ENCODE results near the gene MICU2. TPM values are rescaled to one million over a fixed set of nuclear protein-coding genes. Genes with fewer than 3 reads are reported as not detected.
A peak's percentile ranks its signal among the peaks of the same experiment; 100 is the strongest.

MICU2 gene
- total and polyA plus RNA-seq, 2 of the 13 experiments (the other 11 are each of a cell fraction or from before 2014, with no cell fraction given): 31.7 to 42.4 TPM

- TF ChIP-seq FOXP1 (IDR thresholded peaks at IDR 0.05) (no peak), FOXP1 (CRISPR knock-in tag; IDR thresholded peaks at IDR 0.05) (0 out of 2 replicates have a peak, but pooled peaks have one; percentile 23), FOXA3 (CRISPR knock-in tag; IDR thresholded peaks at IDR 0.05) (no peak; the same call in none of the 2 replicates), ZNF678 (CRISPR knock-in tag; IDR thresholded peaks at IDR 0.05) (no peak), GABPA (IDR thresholded peaks at IDR 0.05; ENCODE audit: low read depth, low read length) (no peak), GABPA (CRISPR knock-in tag; IDR thresholded peaks at IDR 0.05; ENCODE audit: low read depth) (peak; percentile 73), DNMT3B (CRISPR knock-in tag; conservative IDR thresholded peaks at IDR 0.05) (0 out of 2 replicates have a peak, but pooled peaks have one; percentile 21), ZNF256 (CRISPR knock-in tag; conservative IDR thresholded peaks at IDR 0.05) (peak; percentile 57; the same call in 1 of the 2 replicates), ZEB1 (IDR thresholded peaks at IDR 0.05; ENCODE audit: insufficient replicate concordance, low read depth) (peak; percentile 51), ZNF629 (CRISPR knock-in tag; conservative IDR thresholded peaks at IDR 0.05) (no peak), FIP1L1 (IDR thresholded peaks at IDR 0.05; ENCODE audit: borderline replicate concordance, insufficient read depth, low read depth, low read length) (no peak), ZNF460 (CRISPR knock-in tag; IDR thresholded peaks at IDR 0.05; ENCODE audit: borderline replicate concordance) (no peak; the same call in 1 of the 2 replicates), E2F5 (CRISPR knock-in tag; conservative IDR thresholded peaks at IDR 0.05) (peak; percentile 25; the same call in 1 of the 2 replicates), ZKSCAN8 (CRISPR knock-in tag; IDR thresholded peaks at IDR 0.05; ENCODE audit: borderline replicate concordance) (no peak; the same call in 1 of the 2 replicates), ZNF891 (CRISPR knock-in tag; IDR thresholded peaks at IDR 0.05) (peak; percentile 91), STAG1 (CRISPR knock-in tag; IDR thresholded peaks at IDR 0.05) (no peak), SP4 (CRISPR knock-in tag; IDR thresholded peaks at IDR 0.05) (peak; percentile 83), ZNF546 (CRISPR knock-in tag; conservative IDR thresholded peaks at IDR 0.05) (peak; percentile 85)
- TF ChIP-seq, protein P1, sequence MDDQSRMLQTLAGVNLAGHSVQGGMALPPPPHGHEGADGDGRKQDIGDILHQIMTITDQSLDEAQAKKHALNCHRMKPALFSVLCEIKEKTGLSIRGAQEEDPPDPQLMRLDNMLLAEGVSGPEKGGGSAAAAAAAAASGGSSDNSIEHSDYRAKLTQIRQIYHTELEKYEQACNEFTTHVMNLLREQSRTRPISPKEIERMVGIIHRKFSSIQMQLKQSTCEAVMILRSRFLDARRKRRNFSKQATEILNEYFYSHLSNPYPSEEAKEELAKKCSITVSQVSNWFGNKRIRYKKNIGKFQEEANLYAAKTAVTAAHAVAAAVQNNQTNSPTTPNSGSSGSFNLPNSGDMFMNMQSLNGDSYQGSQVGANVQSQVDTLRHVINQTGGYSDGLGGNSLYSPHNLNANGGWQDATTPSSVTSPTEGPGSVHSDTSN (CRISPR knock-in tag; IDR thresholded peaks at IDR 0.05; ENCODE audit: borderline replicate concordance): no peak
- TF ChIP-seq, protein P2, sequence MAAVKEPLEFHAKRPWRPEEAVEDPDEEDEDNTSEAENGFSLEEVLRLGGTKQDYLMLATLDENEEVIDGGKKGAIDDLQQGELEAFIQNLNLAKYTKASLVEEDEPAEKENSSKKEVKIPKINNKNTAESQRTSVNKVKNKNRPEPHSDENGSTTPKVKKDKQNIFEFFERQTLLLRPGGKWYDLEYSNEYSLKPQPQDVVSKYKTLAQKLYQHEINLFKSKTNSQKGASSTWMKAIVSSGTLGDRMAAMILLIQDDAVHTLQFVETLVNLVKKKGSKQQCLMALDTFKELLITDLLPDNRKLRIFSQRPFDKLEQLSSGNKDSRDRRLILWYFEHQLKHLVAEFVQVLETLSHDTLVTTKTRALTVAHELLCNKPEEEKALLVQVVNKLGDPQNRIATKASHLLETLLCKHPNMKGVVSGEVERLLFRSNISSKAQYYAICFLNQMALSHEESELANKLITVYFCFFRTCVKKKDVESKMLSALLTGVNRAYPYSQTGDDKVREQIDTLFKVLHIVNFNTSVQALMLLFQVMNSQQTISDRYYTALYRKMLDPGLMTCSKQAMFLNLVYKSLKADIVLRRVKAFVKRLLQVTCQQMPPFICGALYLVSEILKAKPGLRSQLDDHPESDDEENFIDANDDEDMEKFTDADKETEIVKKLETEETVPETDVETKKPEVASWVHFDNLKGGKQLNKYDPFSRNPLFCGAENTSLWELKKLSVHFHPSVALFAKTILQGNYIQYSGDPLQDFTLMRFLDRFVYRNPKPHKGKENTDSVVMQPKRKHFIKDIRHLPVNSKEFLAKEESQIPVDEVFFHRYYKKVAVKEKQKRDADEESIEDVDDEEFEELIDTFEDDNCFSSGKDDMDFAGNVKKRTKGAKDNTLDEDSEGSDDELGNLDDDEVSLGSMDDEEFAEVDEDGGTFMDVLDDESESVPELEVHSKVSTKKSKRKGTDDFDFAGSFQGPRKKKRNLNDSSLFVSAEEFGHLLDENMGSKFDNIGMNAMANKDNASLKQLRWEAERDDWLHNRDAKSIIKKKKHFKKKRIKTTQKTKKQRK (IDR thresholded peaks at IDR 0.05; ENCODE audit: low read length): no peak
- TF ChIP-seq, protein P3, sequence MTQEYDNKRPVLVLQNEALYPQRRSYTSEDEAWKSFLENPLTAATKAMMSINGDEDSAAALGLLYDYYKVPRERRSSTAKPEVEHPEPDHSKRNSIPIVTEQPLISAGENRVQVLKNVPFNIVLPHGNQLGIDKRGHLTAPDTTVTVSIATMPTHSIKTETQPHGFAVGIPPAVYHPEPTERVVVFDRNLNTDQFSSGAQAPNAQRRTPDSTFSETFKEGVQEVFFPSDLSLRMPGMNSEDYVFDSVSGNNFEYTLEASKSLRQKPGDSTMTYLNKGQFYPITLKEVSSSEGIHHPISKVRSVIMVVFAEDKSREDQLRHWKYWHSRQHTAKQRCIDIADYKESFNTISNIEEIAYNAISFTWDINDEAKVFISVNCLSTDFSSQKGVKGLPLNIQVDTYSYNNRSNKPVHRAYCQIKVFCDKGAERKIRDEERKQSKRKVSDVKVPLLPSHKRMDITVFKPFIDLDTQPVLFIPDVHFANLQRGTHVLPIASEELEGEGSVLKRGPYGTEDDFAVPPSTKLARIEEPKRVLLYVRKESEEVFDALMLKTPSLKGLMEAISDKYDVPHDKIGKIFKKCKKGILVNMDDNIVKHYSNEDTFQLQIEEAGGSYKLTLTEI (CRISPR knock-in tag; conservative IDR thresholded peaks at IDR 0.05): no peak
Observed at GRCh38 chr13:21603531-21604448, at the start of gene MICU2 (continued).

Data from HepG2 (cell line).